Measurements from ENCODE around the gene DUSP10. TPM values are rescaled to one million over a fixed set of nuclear protein-coding genes. Genes with fewer than 3 reads are reported as not detected.

DUSP10 gene
- total RNA-seq, 2 experiments from 2014 or later, result 2.6 to 4.4 TPM

- no peak overlapping the region for H2AFZ ChIP-seq (ENCODE audit: low read length)
- no peaks in the 10 kb centered on the region for H3K79me2 ChIP-seq (ENCODE audit: insufficient read depth, low read depth, low read length)
- H3K9me3 ChIP-seq (ENCODE audit: low read length), result no peaks in the 10 kb centered on the region
- peaks cover 6% of the 10 kb centered on the region for H3K4me1 ChIP-seq (ENCODE audit: insufficient read depth, low read length, poor library complexity, severe bottlenecking)
- ChIA-PET POLR2A (interaction anchor here (0.6 to 0.9 kb wide), 3 partner anchors 23 to 1037 kb away, joined by 3 read pairs; no protein-coding TSS in a partner anchor), CTCF (ENCODE audit: unreplicated experiment) (no interaction called here)
- TF ChIP-seq EZH2phosphoT487 (IDR thresholded peaks at IDR 0.05; ENCODE audit: borderline replicate concordance, low read depth, low read length) (no peak), CTCF (conservative IDR thresholded peaks at IDR 0.05; ENCODE audit: low read length) (no peak)
- H4K20me1 ChIP-seq (ENCODE audit: insufficient read depth, low read length), result no peaks in the 10 kb centered on the region
- H3K4me3 ChIP-seq (ENCODE audit: low read depth, low read length, poor library complexity, severe bottlenecking), result no peak overlapping the region
- no peak overlapping the region for H3K27ac ChIP-seq (ENCODE audit: low read depth, low read length, poor library complexity, severe bottlenecking)
- no peak overlapping the region for H3K4me2 ChIP-seq (ENCODE audit: low read length)
- no peak for DNase-seq (ENCODE audit: low spot score)
- BruUV-seq (replicated peaks), result no TSS peak
- intact Hi-C loops (cut with micrococcal nuclease; ENCODE audit: unreplicated experiment), result no loop called here
- no peaks in the 10 kb centered on the region for H3K9me2 ChIP-seq (ENCODE audit: insufficient read depth, low read length)
- H3K36me3 ChIP-seq (ENCODE audit: insufficient read depth, low read length), result no peaks in the 10 kb centered on the region
These were observed 36.2 kb upstream of the DUSP10 start for GRCh38 chr1:221778125-221778524.

- Histone ChIP-seq H3K4me2 (ENCODE audit: low read length) (no peak overlapping the region), H3K4me3 (ENCODE audit: low read depth, low read length, poor library complexity, severe bottlenecking) (no peak overlapping the region), H3K36me3 (ENCODE audit: insufficient read depth, low read length) (no peaks in the 10 kb centered on the region), H3K9me2 (ENCODE audit: insufficient read depth, low read length) (no peaks in the 10 kb centered on the region), H4K20me1 (ENCODE audit: insufficient read depth, low read length) (no peaks in the 10 kb centered on the region), H3K27ac (ENCODE audit: low read depth, low read length, poor library complexity, severe bottlenecking) (no peak overlapping the region), H3K9me3 (ENCODE audit: low read length) (no peaks in the 10 kb centered on the region), H3K79me2 (ENCODE audit: insufficient read depth, low read depth, low read length) (no peaks in the 10 kb centered on the region), H2AFZ (ENCODE audit: low read length) (no peak overlapping the region), H3K4me1 (ENCODE audit: insufficient read depth, low read length, poor library complexity, severe bottlenecking) (peaks cover 6% of the 10 kb centered on the region)
- CTCF ChIA-PET (ENCODE audit: unreplicated experiment), result no interaction called here
- intact Hi-C loops (cut with micrococcal nuclease; ENCODE audit: unreplicated experiment), result no loop called here
- no TSS peak for BruUV-seq (replicated peaks)
- POLR2A ChIA-PET, result interaction anchor here (0.9 kb wide), 1 partner anchor 36 kb away, joined by 3 read pairs; no protein-coding TSS in a partner anchor
- TF ChIP-seq CTCF (conservative IDR thresholded peaks at IDR 0.05; ENCODE audit: low read length) (no peak), EZH2phosphoT487 (IDR thresholded peaks at IDR 0.05; ENCODE audit: borderline replicate concordance, low read depth, low read length) (no peak)
- no peak for DNase-seq (ENCODE audit: low spot score)
These were observed 35.7 kb upstream of the DUSP10 start for GRCh38 chr1:221777431-221778072.

All from OCI-LY7 (cell line).